NCI-H2227 treated with DMSO at 0.1 percent for 48 hours (cell line): ENCODE measurements around the gene EBI3.
"Not testable (repeated sequence)": the region's sequence is repeated elsewhere in the genome, so short reads cannot be mapped to it uniquely, and the experiment has no call there.

Experiments used
- DNase-seq: peaks from one replicate; lab custom pipeline; 2025; lab: John Stamatoyannopoulos, UW

The EBI3 gene

GRCh38 chr19:4278419-4279266, 49.3 kb downstream of the EBI3 start, which contains the start of gene SHD:
Gene SHD, plus strand, starts transcription at chr19:4279266. Its CDS starts 798 bp downstream, at chr19:4280064.
- DNase-seq = no peak

GRCh38 chr19:4279267-4279529, 49.9 kb downstream of the EBI3 start:
- no peak for DNase-seq

DNA sequence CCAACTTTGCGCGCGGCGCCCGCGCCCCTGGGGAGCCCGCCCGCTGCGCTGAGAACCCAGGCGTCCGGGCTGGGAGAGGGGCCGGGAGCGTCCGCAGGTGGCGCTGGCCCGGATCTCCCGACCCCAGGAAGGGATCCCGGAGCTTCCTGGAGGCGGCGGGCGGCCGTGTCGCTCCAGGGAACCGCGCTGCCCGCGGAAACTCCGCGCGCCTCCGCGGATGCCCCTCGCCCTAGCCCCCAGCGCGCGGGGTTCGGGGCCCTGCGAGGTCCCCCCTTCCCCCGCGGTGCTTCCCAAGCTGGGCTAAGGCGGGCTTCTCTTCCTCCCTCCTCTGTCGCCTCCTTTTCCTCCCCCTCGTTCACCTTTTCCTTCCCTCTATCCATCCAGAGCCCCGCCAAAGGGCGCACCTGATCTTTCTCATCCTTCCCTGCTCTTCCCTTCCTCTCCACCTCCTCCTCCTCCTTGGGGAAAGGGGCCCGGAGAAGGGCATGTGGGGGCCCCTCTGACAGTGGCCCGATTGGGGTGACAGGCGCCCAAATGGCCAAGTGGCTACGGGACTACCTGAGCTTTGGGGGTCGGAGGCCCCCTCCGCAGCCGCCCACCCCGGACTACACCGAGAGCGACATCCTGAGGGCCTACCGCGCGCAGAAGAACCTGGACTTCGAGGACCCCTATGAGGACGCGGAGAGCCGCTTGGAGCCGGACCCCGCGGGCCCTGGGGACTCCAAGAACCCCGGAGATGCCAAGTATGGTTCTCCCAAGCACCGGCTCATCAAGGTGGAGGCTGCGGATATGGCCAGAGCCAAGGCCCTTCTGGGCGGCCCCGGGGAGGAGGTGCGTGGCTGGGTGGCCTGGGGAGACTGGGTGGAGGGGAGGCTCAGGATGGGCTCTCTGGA, 50.5 kb downstream of the EBI3 start:
- no peak for DNase-seq

- DNase-seq = no peak
These were observed 55.0 kb downstream of the EBI3 start for GRCh38 chr19:4284176-4284958.

DNA sequence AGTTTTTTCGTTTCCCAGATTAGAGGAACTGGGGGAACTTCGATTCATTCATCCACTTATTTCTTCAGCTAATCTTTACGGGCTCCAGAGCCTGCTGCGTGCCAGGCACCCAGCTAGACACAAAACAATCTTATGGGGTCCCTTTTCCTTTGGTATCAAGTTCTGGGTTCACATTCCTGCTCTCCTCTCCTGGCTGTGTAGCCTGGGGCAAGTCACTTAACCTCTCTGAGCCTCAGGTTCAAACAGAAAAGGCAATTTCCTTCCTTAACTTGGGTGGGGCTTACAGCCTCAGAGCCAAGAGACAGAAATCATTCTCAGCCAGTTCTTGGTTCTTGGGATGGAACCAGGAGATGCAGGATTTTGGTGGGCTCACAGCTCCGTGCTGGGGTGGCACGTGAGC, 55.7 kb downstream of the EBI3 start:
- no peak for DNase-seq

- not testable (repeated sequence) for DNase-seq
These were observed 56.8 kb downstream of the EBI3 start for GRCh38 chr19:4286141-4286540.
